Activated CD4-positive, alpha-beta memory T cell treated with anti-CD3 and anti-CD28 coated beads for 36 hours (primary cell): ENCODE measurements around the gene DHCR7. TPM values are rescaled to one million over a fixed set of nuclear protein-coding genes. Genes with fewer than 3 reads are reported as not detected.

Experiments used
- CTCF ChIA-PET: fragments of 350-600 bp; sonication (Branson Sonifier 250); formaldehyde crosslinking; loops from one replicate; lab custom pipeline; 2021; ENCODE audit warnings: antibody characterized with exemption, inconsistent platforms; lab: Charles Lee
- POLR2A ChIA-PET: fragments of 350-600 bp; sonication (Branson Sonifier 250); formaldehyde crosslinking; loops from one replicate; lab custom pipeline; 2021; ENCODE audit warnings: antibody characterized with exemption; lab: Charles Lee
- DNase-seq: peaks from one replicate; pipeline ENCODE4 v3.0.0-alpha.2; 2020
- H3K27ac Mint-ChIP-seq: one replicate; pipeline ENCODE4 v1.8.0; 2021; ENCODE audit warnings: mixed read lengths
- H3K27me3 Mint-ChIP-seq: one replicate; pipeline ENCODE4 v1.8.0; 2021; ENCODE audit warnings: mixed read lengths
- H3K36me3 Mint-ChIP-seq: one replicate; pipeline ENCODE4 v1.8.0; 2021; ENCODE audit warnings: mixed read lengths
- H3K4me1 Mint-ChIP-seq: one replicate; pipeline ENCODE4 v1.8.0; 2021; ENCODE audit warnings: low read depth, mixed read lengths
- H3K4me3 Mint-ChIP-seq: one replicate; pipeline ENCODE4 v1.8.0; 2021; ENCODE audit warnings: mild to moderate bottlenecking, mixed read lengths
- H3K9me3 Mint-ChIP-seq: one replicate; pipeline ENCODE4 v1.8.0; 2021; ENCODE audit warnings: mixed read lengths
- intact Hi-C: fragments of 100-400 bp; cut with micrococcal nuclease; formaldehyde crosslinking; loops from one replicate; pipeline ENCODE4 v1.15.1; 2023
- total RNA-seq, 2 experiments: library from RNA; stranded (reverse); gene quantifications; one replicate each; pipeline ENCODE4 v1.2.3, GENCODE V29; 2021

Gene DHCR7
- total RNA-seq, 2 experiments from 2014 or later: 61.4 to 63.5 TPM

DNA sequence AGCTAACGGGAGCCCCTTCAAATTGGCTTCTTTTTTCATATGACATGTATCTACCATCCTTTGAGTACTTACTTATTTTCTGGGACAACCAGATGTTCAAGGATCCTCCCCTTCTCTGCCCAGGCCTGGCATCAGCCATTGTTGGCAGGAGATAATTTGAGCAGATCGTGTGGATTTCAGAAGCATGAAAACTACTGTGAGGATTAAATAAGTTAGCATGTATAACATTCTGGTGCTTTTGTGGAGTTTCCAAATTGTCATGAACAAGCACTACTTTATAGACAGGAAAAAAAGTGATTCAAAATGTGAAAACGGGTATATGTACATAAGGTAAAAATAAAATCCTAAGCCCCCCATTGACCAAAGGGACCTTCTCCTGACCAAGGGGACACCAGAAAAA, 2.7 kb upstream of the DHCR7 start:
- POLR2A ChIA-PET: no interaction called here
- CTCF ChIA-PET: interaction anchor here (1.0 kb wide), 1 partner anchor 11 kb away, joined by 3 read pairs; no protein-coding TSS in a partner anchor
- Mint-ChIP-seq H3K4me1 (peaks cover 63% of the 10 kb centered on the region), H3K4me3 (peak overlapping the region; percentile 32), H3K27ac (peak overlapping the region; percentile 89), H3K27me3 (no peaks in the 10 kb centered on the region), H3K9me3 (peaks cover 4% of the 10 kb centered on the region), H3K36me3 (peaks cover 30% of the 10 kb centered on the region)
- no peak for DNase-seq
- intact Hi-C loops: loop anchor here (5.0 kb wide), 2 partner anchors 36 to 1249 kb away; partner anchors contain the start of gene FADD

DNA sequence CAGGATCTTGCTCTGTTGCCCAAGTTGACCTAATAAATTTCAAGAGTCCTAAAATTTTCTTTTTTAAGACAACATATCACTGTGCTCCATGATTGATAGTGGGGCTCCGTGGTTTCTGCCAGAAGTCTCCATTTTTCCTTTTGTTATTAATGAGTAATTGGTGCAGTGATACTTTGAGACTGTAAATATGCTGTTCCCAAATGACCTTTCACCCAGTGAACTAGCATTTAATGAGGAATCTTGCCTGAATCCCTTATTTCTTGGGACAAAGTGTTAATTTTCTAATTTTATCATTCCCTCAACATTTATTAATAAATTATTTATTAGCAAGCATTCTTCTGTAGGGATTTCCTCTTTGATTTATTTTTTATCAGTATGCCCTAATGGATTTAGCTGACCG, 2.3 kb upstream of the DHCR7 start:
- intact Hi-C loops: loop anchor here (5.0 kb wide), 2 partner anchors 37 to 1248 kb away; partner anchors contain the start of gene FADD
- Mint-ChIP-seq H3K27ac (no peak overlapping the region), H3K36me3 (peaks cover 32% of the 10 kb centered on the region), H3K4me3 (peak overlapping the region; percentile 32), H3K9me3 (peaks cover 5% of the 10 kb centered on the region), H3K27me3 (no peaks in the 10 kb centered on the region), H3K4me1 (peaks cover 65% of the 10 kb centered on the region)
- ChIA-PET CTCF (interaction anchor here (1.0 kb wide), 1 partner anchor 11 kb away, joined by 3 read pairs; no protein-coding TSS in a partner anchor), POLR2A (no interaction called here)
- no peak for DNase-seq

DNA sequence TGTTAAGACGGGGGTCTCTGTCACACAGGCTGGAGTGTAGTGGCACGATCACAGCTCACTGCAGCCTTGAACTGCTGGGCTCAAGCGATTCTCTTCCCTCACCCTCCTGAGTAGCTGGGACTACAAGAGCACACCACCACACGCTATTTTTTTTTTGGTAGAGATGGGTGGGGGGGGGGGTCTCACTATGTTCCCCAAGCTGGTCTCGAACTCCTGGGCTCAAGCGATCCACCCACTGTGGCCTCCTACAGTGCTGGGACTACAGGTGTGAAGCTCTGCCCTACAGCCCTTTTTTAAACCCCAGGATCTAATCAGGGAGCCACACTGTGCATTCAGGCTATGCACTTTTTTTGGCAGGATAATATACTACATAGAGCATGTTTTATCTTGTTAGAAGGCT, 1.4 kb upstream of the DHCR7 start:
- peaks cover 33% of the 10 kb centered on the region for H3K36me3 Mint-ChIP-seq
- no peak for DNase-seq
- H3K4me3 Mint-ChIP-seq: peak overlapping the region; percentile 94
- H3K4me1 Mint-ChIP-seq: peaks cover 61% of the 10 kb centered on the region
- CTCF ChIA-PET: interaction anchor here (0.6 to 2.7 kb wide), 2 partner anchors 114 to 259 kb away, joined by 3 to 7 read pairs; no protein-coding TSS in a partner anchor
- POLR2A ChIA-PET: no interaction called here
- H3K27ac Mint-ChIP-seq: peak overlapping the region; percentile 79
- intact Hi-C loops: loop anchor here (2.0 to 10.0 kb wide), 2 partner anchors 95 to 337 kb away; partner anchors contain the start of gene KRTAP5-9
- peaks cover 5% of the 10 kb centered on the region for H3K9me3 Mint-ChIP-seq
- H3K27me3 Mint-ChIP-seq: no peaks in the 10 kb centered on the region

DNA sequence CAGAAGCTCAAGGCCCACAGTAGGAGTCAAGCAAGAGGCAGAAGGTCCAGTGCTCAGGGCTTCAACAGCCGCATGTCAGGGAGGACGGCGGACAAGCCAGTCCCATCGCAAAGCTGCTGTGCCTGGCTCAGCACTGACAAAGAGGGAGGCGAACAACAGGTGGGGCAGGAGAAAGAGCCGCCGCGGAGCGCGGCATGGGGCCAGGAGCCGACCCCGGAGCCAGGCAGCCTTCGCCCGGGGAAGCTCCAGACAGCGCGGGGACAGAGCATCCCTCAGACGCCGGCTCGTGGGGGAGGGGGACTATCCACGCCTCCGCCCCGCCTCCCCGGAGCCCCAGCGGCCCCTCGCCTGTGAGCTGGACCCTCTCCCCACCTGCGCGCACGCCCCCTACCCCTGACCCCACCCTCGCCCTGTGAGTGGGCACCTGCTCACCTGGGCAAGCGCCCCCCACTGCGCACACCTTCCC, 369 bp downstream of the DHCR7 start:
- H3K27ac Mint-ChIP-seq: no peak overlapping the region
- H3K9me3 Mint-ChIP-seq: peaks cover 5% of the 10 kb centered on the region
- POLR2A ChIA-PET: no interaction called here
- peak overlapping the region; percentile 94 for H3K4me3 Mint-ChIP-seq
- no peaks in the 10 kb centered on the region for H3K27me3 Mint-ChIP-seq
- peaks cover 48% of the 10 kb centered on the region for H3K36me3 Mint-ChIP-seq
- intact Hi-C loops: loop anchor here (2.0 to 10.0 kb wide), 2 partner anchors 97 to 339 kb away; partner anchors contain the start of gene KRTAP5-9
- H3K4me1 Mint-ChIP-seq: peaks cover 51% of the 10 kb centered on the region
- peak; percentile 56 for DNase-seq
- CTCF ChIA-PET: interaction anchor here (0.8 to 2.7 kb wide), 2 partner anchors 116 to 613 kb away, joined by 3 to 7 read pairs; no protein-coding TSS in a partner anchor

DNA sequence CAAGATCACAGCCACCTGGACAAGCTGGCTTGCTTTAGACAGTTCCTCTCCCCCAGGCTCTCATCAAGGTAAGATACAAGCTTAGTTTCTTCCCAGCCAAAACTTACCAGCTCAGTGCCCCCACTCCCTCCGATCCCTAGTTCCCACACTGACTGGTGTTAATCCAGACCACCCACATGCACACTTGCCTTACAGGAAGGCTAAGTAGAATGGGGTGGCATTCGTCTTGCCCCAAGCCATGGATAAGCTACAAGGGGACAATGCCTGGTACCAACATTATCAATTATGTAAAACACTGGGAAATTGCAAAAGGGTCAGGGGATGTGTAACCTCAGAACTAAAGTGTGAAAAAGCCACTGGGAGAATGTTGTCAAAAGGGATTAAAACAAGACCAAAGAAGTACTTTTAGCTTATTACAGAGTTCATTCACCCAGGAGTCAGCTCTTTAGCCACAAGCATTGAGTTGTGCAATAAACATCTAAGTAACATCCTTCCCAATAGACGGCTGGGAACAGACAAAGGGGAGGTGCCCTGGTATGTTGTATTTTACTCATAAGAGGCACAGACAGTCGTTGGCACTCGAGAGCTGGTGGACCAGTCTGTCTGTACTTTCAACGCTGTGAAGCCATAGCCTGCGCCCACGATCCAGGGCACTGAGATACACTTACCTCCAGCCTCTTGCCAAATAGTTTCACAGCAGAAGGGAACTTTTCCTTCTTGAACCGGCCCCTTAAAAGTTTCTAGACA, 1.1 kb downstream of the DHCR7 start:
- Mint-ChIP-seq H3K36me3 (peaks cover 53% of the 10 kb centered on the region), H3K9me3 (peaks cover 5% of the 10 kb centered on the region), H3K27ac (no peak overlapping the region), H3K4me1 (peaks cover 47% of the 10 kb centered on the region), H3K4me3 (peak overlapping the region; percentile 94), H3K27me3 (no peaks in the 10 kb centered on the region)
- CTCF ChIA-PET: interaction anchor here (2.7 kb wide), 1 partner anchor 116 kb away, joined by 7 read pairs; no protein-coding TSS in a partner anchor
- peak; percentile 20 for DNase-seq
- intact Hi-C loops: loop anchor here (10.0 kb wide), 1 partner anchor 98 kb away; the partner anchor contains the start of gene KRTAP5-9
- POLR2A ChIA-PET: no interaction called here

DNA sequence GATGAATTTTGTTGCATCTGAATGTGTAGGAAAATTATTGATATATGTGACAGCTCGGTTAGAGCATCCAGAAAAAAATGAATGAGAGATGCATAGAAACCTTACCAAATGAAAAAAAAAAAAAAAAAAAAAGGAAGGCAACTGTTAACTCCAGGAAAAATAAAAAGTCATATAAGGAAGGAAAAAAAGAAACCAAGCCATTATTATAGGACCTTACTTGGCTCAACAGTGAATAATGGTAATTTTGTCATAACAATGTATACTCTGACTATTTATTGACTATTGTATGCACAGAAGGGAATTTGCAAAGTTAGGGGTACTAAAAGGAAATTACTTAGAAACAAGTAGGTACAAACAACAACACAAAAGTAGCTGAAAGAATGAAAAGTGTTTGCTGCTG, 2.0 kb downstream of the DHCR7 start:
- POLR2A ChIA-PET: no interaction called here
- Mint-ChIP-seq H3K4me3 (peak overlapping the region; percentile 26), H3K27ac (no peak overlapping the region), H3K36me3 (peaks cover 60% of the 10 kb centered on the region), H3K9me3 (peaks cover 5% of the 10 kb centered on the region), H3K4me1 (peaks cover 37% of the 10 kb centered on the region), H3K27me3 (no peaks in the 10 kb centered on the region)
- CTCF ChIA-PET: no interaction called here
- intact Hi-C loops: loop anchor here (10.0 kb wide), 1 partner anchor 99 kb away; the partner anchor contains the start of gene KRTAP5-9
- DNase-seq: no peak

DNA sequence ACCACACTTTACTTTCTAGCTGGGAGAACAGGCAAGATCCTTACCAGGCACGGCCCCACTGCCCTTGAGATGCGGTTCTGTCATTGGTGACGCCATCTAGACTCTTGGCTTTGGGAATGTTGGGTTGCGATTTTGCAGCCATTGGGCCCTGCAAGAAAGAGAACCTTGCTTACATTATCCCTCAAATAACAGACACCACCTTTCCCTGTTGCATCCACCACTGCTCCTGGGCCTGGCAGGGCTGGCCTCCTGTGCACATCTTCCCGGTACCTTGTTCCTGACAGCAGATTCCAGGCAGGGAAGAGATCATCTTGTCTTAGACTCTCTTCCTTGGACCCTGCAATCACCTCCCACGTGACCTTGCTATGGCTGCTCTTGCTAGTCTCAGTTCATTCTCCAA, 3.4 kb downstream of the DHCR7 start:
- ChIA-PET CTCF (no interaction called here), POLR2A (no interaction called here)
- H3K27ac Mint-ChIP-seq: no peak overlapping the region
- no peak for DNase-seq
- intact Hi-C loops: loop anchor here (10.0 kb wide), 1 partner anchor 100 kb away; the partner anchor contains the start of gene KRTAP5-9
- no peak overlapping the region for H3K4me3 Mint-ChIP-seq
- peaks cover 5% of the 10 kb centered on the region for H3K9me3 Mint-ChIP-seq
- H3K36me3 Mint-ChIP-seq: peaks cover 67% of the 10 kb centered on the region
- no peaks in the 10 kb centered on the region for H3K27me3 Mint-ChIP-seq
- H3K4me1 Mint-ChIP-seq: peaks cover 25% of the 10 kb centered on the region

DNA sequence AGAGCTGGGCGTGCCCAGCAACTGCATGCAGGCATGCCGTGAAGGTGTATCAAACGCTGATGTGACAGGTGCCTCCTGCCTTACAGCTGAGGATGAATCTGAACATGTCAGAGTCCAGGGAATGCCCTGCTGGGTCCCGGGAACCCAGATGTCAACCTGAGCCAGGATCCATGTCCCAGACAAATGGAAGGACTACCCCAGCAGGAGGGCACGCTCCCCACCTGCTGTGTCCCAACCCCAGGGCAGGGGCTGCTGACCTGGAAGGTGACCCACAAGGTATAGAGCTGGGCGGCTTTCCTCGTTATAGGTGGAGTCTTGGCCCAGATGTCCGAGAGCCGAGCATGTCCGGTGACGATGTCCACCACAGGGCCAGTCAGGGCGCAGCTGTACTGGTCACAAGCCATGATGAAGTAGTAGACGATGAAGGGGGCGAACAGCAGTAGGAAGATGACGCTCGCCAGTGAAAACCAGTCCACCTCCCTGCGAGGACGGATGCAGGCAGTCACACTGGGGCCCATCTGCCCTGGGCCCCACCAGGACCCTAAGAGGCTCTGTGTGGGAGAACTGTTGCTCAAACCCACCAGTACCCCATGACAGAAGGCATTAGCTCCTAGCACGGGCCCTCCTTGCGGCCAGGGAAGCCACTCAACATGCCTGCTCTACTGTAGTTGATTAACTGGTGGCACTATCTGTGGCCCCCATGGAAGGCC, 4.3 kb downstream of the DHCR7 start:
- POLR2A ChIA-PET: interaction anchor here (1.0 kb wide), 1 partner anchor 10 kb away, joined by 3 read pairs; no protein-coding TSS in a partner anchor
- no peaks in the 10 kb centered on the region for H3K27me3 Mint-ChIP-seq

DNA sequence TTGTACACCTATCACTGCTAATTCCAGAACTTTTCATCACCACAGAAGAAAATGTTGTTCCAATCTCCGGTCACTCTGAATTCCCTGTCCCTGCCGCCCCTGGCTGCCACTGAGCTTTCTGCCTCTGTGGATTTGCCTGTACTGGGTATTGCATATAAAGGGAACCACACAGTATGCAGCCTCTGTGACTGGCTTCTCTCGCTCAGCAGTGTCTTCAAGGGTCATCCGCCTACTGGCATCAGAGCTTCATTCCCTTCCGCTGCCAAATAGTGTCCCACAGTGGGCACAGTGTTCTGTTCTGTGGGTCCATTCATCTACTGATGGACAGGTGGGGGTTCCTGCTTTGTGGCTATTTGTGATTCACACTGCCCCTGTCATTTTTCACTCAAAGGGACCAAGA, 5.3 kb downstream of the DHCR7 start:
- ChIA-PET CTCF (no interaction called here), POLR2A (no interaction called here)
- no peak for DNase-seq
- H3K27me3 Mint-ChIP-seq: no peaks in the 10 kb centered on the region
- peaks cover 75% of the 10 kb centered on the region for H3K36me3 Mint-ChIP-seq
- peaks cover 18% of the 10 kb centered on the region for H3K4me1 Mint-ChIP-seq
- H3K27ac Mint-ChIP-seq: no peak overlapping the region
- intact Hi-C loops: loop anchor here (10.0 kb wide), 1 partner anchor 102 kb away; the partner anchor contains the start of gene KRTAP5-9
- H3K9me3 Mint-ChIP-seq: peaks cover 5% of the 10 kb centered on the region
- no peak overlapping the region for H3K4me3 Mint-ChIP-seq

More for the DNA sequence above, 4.3 kb downstream of the DHCR7 start:
- Mint-ChIP-seq H3K9me3 (peaks cover 5% of the 10 kb centered on the region), H3K4me3 (no peak overlapping the region), H3K36me3 (peaks cover 73% of the 10 kb centered on the region), H3K4me1 (peaks cover 18% of the 10 kb centered on the region), H3K27ac (no peak overlapping the region)
- intact Hi-C loops: loop anchor here (10.0 kb wide), 1 partner anchor 101 kb away; the partner anchor contains the start of gene KRTAP5-9
- DNase-seq: no peak
- CTCF ChIA-PET: no interaction called here

DNA sequence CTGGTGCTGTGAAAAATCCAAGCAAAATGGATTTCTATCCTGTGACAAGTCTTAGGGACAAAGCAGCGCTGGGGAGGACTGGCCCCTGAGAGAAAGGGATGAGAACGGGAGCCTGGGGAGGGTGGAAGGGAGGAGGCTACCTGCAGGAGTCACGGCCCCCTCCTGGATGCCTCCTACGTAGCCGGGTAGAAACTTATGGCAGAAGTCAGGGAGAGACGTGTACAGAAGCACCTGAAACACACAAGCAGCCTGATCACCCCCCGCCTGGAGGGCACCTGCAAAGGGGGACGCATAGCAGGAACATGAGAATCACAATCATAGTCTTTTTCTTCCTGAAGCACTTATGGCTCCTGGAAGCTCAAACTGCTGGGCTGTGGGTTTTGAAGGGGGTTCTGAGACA, 6.1 kb downstream of the DHCR7 start:
- ChIA-PET POLR2A (no interaction called here), CTCF (no interaction called here)
- peaks cover 69% of the 10 kb centered on the region for H3K36me3 Mint-ChIP-seq
- intact Hi-C loops: loop anchor here (10.0 kb wide), 1 partner anchor 103 kb away; the partner anchor contains the start of gene KRTAP5-9
- no peaks in the 10 kb centered on the region for H3K27me3 Mint-ChIP-seq
- H3K4me3 Mint-ChIP-seq: no peak overlapping the region
- no peak for DNase-seq
- no peak overlapping the region for H3K27ac Mint-ChIP-seq
- peaks cover 11% of the 10 kb centered on the region for H3K4me1 Mint-ChIP-seq
- H3K9me3 Mint-ChIP-seq: peaks cover 5% of the 10 kb centered on the region

DNA sequence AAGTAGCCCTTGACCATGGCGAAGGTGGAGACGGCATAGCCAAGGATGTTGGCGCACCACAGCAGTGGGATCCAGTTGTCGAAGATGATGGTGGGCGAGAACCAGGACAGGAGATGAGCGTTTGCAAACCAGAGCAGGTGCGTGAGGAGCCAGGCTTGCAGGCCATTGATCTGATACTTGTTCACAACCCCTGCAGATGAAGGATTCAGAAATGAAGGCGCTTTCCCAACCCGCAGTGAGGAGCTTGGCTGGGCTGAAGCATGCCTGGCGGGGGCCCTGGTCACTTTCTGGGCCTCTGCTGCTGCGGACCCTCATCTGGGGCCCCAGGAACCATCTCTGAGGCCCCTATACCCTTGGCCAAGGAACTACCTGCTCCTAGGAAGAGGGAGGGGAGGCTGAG, 6.9 kb downstream of the DHCR7 start:
- DNase-seq: no peak
- Mint-ChIP-seq H3K9me3 (peaks cover 2% of the 10 kb centered on the region), H3K27ac (no peak overlapping the region), H3K4me1 (peaks cover 3% of the 10 kb centered on the region), H3K4me3 (no peak overlapping the region), H3K27me3 (no peaks in the 10 kb centered on the region), H3K36me3 (peaks cover 63% of the 10 kb centered on the region)
- intact Hi-C loops: loop anchor here (10.0 kb wide), 1 partner anchor 104 kb away; the partner anchor contains the start of gene KRTAP5-9
- CTCF ChIA-PET: no interaction called here
- POLR2A ChIA-PET: no interaction called here
